HepG2 (cell line): ENCODE measurements around the gene STYK1. TPM values are rescaled to one million over a fixed set of nuclear protein-coding genes. Genes with fewer than 3 reads are reported as not detected.

Source experiments
- ATAC-seq: fragments of 200-7000 bp; cut with Tn5 transposase; 3 replicates; pipeline ENCODE4 v1.9.1; 2020; ENCODE audit warnings: mild to moderate bottlenecking, moderate library complexity
- BruUV-seq: library from RNA; stranded (reverse); fragments of 400-500 nt; replicated peaks from 2 replicates; lab custom pipeline; 2021; lab: Mats Ljungman, UMichigan
- CTCF ChIA-PET: fragments of 300-600 bp; formaldehyde crosslinking; extraction: SDS; loops from one replicate; lab custom pipeline; 2021; ENCODE audit warnings: low total read pairs, inconsistent platforms, low intra/inter-chr PET ratio; lab: Yijun Ruan, JAX
- POLR2A ChIA-PET: fragments of 350-600 bp; sonication (Branson Sonifier 250); formaldehyde crosslinking; loops from one replicate; lab custom pipeline; 2020; ENCODE audit warnings: antibody characterized with exemption, inconsistent platforms; lab: Yijun Ruan, JAX
- DNase-seq: peaks from one replicate; pipeline ENCODE4 v3.0.0-alpha.2; 2015; ENCODE audit warnings: low spot score
- FAIRE-seq: peaks from 3 replicates; lab custom pipeline; 2011; peaks lifted over from hg19 to GRCh38; lab: Jason Lieb, UNC
- H2AFZ ChIP-seq: one replicate; pipeline ENCODE4 v1.6.1; 2011; ENCODE audit warnings: low read length, inconsistent platforms
- H3K27ac ChIP-seq: fragments of 300-600 bp; 3 replicates; pipeline ENCODE4 v1.8.0; 2011; ENCODE audit warnings: mixed run types, mild to moderate bottlenecking, mixed read lengths, low read length, inconsistent platforms; ENCODE audit not compliant: insufficient read depth; ENCODE audit errors: extremely low read length
- H3K27me3 ChIP-seq, 2 experiments: fragments of 200-600 bp in 1 of 2; 2 replicates in 1 of 2; 3 replicates in 1 of 2; pipeline versions ENCODE4 v1.6.0 to v1.8.0; 2011; ENCODE audit warnings: low read length in 2 of 2, mild to moderate bottlenecking in 2 of 2, moderate library complexity in 2 of 2, inconsistent platforms in 1 of 2; ENCODE audit not compliant: insufficient read depth in 2 of 2, control insufficient read depth in 1 of 2
- H3K36me3 ChIP-seq, 2 experiments: fragments of 200-600 bp in 1 of 2; replicated peaks in 1 of 2; 2 replicates in 1 of 2; 3 replicates in 1 of 2; pipeline versions ENCODE4 v1.5.1 to v1.8.0; 2011; ENCODE audit warnings: low read length in 2 of 2, inconsistent platforms in 1 of 2; ENCODE audit not compliant: insufficient read depth in 2 of 2, control insufficient read depth in 1 of 2
- H3K4me1 ChIP-seq: 2 replicates; pipeline ENCODE4 v1.5.1; 2012; ENCODE audit warnings: low read length, inconsistent platforms; ENCODE audit not compliant: insufficient read depth
- H3K4me2 ChIP-seq: 2 replicates; pipeline ENCODE4 v1.6.0; 2011; ENCODE audit warnings: low read depth, low read length, inconsistent platforms
- H3K4me3 ChIP-seq, 3 experiments: fragments of 200-600 bp in 1 of 3; sonication (generic), shearing (Covaris generic) in 1 of 3; replicated peaks in 1 of 3; 2 replicates each; pipeline ENCODE4 v1.5.1; 2011 to 2016; ENCODE audit warnings: low read length in 3 of 3, inconsistent platforms in 2 of 3, low read depth in 2 of 3, mild to moderate bottlenecking in 2 of 3, control low read depth in 1 of 3, mixed read lengths in 1 of 3; ENCODE audit not compliant: insufficient read depth in 1 of 3
- H3K79me2 ChIP-seq: one replicate; pipeline ENCODE4 v1.6.1; 2011; ENCODE audit warnings: low read length, inconsistent platforms; ENCODE audit not compliant: insufficient read depth
- H3K9ac ChIP-seq: 2 replicates; pipeline ENCODE4 v1.6.0; 2011; ENCODE audit warnings: mild to moderate bottlenecking, low read depth, low read length, inconsistent platforms; ENCODE audit not compliant: insufficient read depth
- H3K9me3 ChIP-seq: 2 replicates; pipeline ENCODE4 v1.5.1; 2012; ENCODE audit warnings: mild to moderate bottlenecking, low read length
- H4K20me1 ChIP-seq: 2 replicates; pipeline ENCODE4 v1.6.0; 2011; ENCODE audit warnings: inconsistent platforms, mild to moderate bottlenecking, low read length, moderate library complexity; ENCODE audit not compliant: insufficient read depth
- CEBPB ChIP-seq: IDR thresholded peaks from 2 replicates; pipeline ENCODE4 v1.6.1; 2011; ENCODE audit warnings: low read depth, low read length, improper control_type of control experiment, borderline replicate concordance
- RBFOX2 ChIP-seq: fragments of 200-400 bp; formaldehyde crosslinking; IDR thresholded peaks from 2 replicates; pipeline ENCODE4 v1.6.1; 2017; ENCODE audit warnings: low read depth, mild to moderate bottlenecking, low read length
- ZNF549 ChIP-seq: sonication (generic); formaldehyde crosslinking; IDR thresholded peaks from 2 replicates; pipeline ENCODE4 v1.5.0; 2020; ENCODE audit warnings: missing genetic modification reagents
- ZSCAN30 ChIP-seq: sonication (generic); formaldehyde crosslinking; IDR thresholded peaks from 2 replicates; pipeline ENCODE4 v1.5.0; 2020; ENCODE audit warnings: mild to moderate bottlenecking, missing genetic modification reagents
- WGBS: methylation state at CpG from one replicate; pipeline ENCODE4 v1.1.6; 2017; ENCODE audit warnings: low lambda C conversion rate; 5-methylcytosine and 5-hydroxymethylcytosine counted together
- in situ Hi-C: cut with HindIII; loops from 2 replicates; pipeline ENCODE4 v1.10.0; 2017; ENCODE audit warnings: low pct_unique_long_range_greater_than_20kb; ENCODE audit not compliant: extremely low pct_ligation_motif_present
- intact Hi-C: fragments of 100-400 bp; cut with micrococcal nuclease; formaldehyde crosslinking; loops from one replicate; pipeline ENCODE4 v1.10.0; 2022; ENCODE audit not compliant: unreplicated experiment
- polyA plus RNA-seq, 8 experiments: library from polyadenylated mRNA; depleted of rRNA in 3 of 8; stranded (reverse) in 7 of 8; unstranded in 1 of 8; fragments of >200 nt; fragmentation: Illumina TruSeq in 4 of 8; extraction: Trizol in 4 of 8; gene quantifications; 2 replicates each; pipeline versions ENCODE4 v1.2.1 to v1.2.3, GENCODE V29; 2011 to 2016; ENCODE audit warnings: low read depth in 4 of 8, missing spikeins in 1 of 8, mixed read lengths in 1 of 8; ENCODE audit not compliant: insufficient read depth in 1 of 8
- total RNA-seq, 5 experiments: library from RNA; depleted of rRNA; stranded (reverse); fragments of >200 nt; fragmentation: Illumina TruSeq; extraction: Trizol; gene quantifications; 2 replicates each; pipeline ENCODE4 v1.2.3, GENCODE V29; 2016; ENCODE audit warnings: low read depth in 1 of 5
- TF ChIP-seq, protein P1 (sequence below): IDR thresholded peaks from 2 replicates; pipeline ENCODE4 v1.6.1; 2016; ENCODE audit warnings: missing compliant biosample characterization, missing genetic modification reagents, borderline replicate concordance

STYK1 gene
- total and polyA plus RNA-seq, 2 of the 13 experiments (the other 11 are each of a cell fraction or from before 2014, with no cell fraction given), result not detected

DNA sequence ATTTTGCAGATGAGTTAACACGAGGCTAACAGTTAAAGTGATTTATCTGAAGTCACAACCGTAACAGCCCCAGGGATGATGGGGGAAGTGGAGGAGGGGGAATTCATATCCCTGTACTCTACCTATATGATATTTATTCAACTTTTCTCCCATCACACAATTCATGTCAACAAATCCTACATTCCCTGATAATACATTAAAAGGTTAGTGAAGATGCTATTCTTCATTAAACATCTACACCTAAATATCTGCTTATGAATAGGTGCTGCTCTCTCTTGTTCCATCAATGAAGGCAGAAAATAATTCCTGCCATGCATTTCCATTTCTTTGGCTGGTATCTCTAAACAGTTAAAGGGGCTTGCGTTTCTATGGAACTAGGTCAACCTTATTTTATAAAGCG lies 42.4 kb upstream of the STYK1 start:
- Histone ChIP-seq H3K79me2 (peaks cover 50% of the 10 kb centered on the region), H2AFZ (no peak overlapping the region), H3K9me3 (no peaks in the 10 kb centered on the region), H3K27me3 (no peaks in the 10 kb centered on the region), H4K20me1 (peaks cover 35% of the 10 kb centered on the region), H3K27ac (no peak overlapping the region), H3K4me3 (no peak overlapping the region), H3K4me2 (no peak overlapping the region), H3K4me1 (peaks cover 44% of the 10 kb centered on the region), H3K9ac (no peak overlapping the region), H3K36me3 (peaks cover 14 to 68% of the 10 kb centered on the region in 2 experiments)
- POLR2A ChIA-PET, result no interaction called here
- in situ Hi-C loops, result no loop called here
- DNase-seq (no peak), ATAC-seq (no peak), FAIRE-seq (no peak)
- WGBS, result 94% methylated on average over 4 of the region's 4 CpGs
- intact Hi-C loops, result no loop called here
- BruUV-seq, result no TSS peak
- CTCF ChIA-PET, result no interaction called here
- TF ChIP-seq RBFOX2 (0 out of 2 replicates have a peak, but pooled peaks have one; percentile 19), ZSCAN30 (no peak)

- DNase-seq, result no peak
- BruUV-seq, result no TSS peak
- Histone ChIP-seq H3K27me3 (no peaks in the 10 kb centered on the region), H3K79me2 (peaks cover 42% of the 10 kb centered on the region), H3K4me2 (no peak overlapping the region), H3K9ac (no peak overlapping the region), H2AFZ (no peak overlapping the region), H3K4me1 (peaks cover 36% of the 10 kb centered on the region), H3K27ac (no peak overlapping the region), H3K9me3 (no peaks in the 10 kb centered on the region), H3K36me3 (peaks cover 14 to 70% of the 10 kb centered on the region in 2 experiments), H4K20me1 (peaks cover 27% of the 10 kb centered on the region), H3K4me3 (no peak overlapping the region)
- ATAC-seq, result no peak
- POLR2A ChIA-PET, result no interaction called here
- TF ChIP-seq CEBPB (0 out of 2 replicates have a peak, but pooled peaks have one; percentile 27), ZNF549 (CRISPR knock-in tag) (no peak)
- TF ChIP-seq, protein P1, sequence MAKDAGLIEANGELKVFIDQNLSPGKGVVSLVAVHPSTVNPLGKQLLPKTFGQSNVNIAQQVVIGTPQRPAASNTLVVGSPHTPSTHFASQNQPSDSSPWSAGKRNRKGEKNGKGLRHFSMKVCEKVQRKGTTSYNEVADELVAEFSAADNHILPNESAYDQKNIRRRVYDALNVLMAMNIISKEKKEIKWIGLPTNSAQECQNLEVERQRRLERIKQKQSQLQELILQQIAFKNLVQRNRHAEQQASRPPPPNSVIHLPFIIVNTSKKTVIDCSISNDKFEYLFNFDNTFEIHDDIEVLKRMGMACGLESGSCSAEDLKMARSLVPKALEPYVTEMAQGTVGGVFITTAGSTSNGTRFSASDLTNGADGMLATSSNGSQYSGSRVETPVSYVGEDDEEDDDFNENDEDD (CRISPR knock-in tag), result no peak
- intact Hi-C loops (no loop called here), in situ Hi-C loops (no loop called here)
- WGBS, result 99% methylated on average over 6 of the region's 6 CpGs
- CTCF ChIA-PET, result no interaction called here
- FAIRE-seq, result no peak
Measured at GRCh38 chr12:10715491-10715890, 41.6 kb upstream of the STYK1 start.
